Kidney (tissue), 14 donors: ENCODE results near the gene LRRC26. TPM values are rescaled to one million over a fixed set of nuclear protein-coding genes. Genes with fewer than 3 reads are reported as not detected.

ENCODE experiments used
- DNase-seq, 5 donors: peaks; one replicate each; pipeline ENCODE4 v3.0.0-alpha.2; 2013 to 2020
- FAIRE-seq: peaks from 2 replicates; lab custom pipeline; 2012; peaks lifted over from hg19 to GRCh38; lab: Jason Lieb, UNC
- H3K27ac ChIP-seq, 2 donors: one replicate each; pipeline ENCODE4 v1.7.0; 2013; ENCODE audit warnings: low read depth in 2 of 2, low read length in 2 of 2, inconsistent platforms in 1 of 2
- H3K27me3 ChIP-seq: one replicate; pipeline ENCODE4 v1.7.1; 2013; ENCODE audit warnings: low read length, inconsistent platforms; ENCODE audit not compliant: control insufficient read depth, insufficient read depth
- H3K36me3 ChIP-seq, 3 donors: one replicate each; pipeline versions ENCODE4 v1.7.0 to v1.7.1; 2013; ENCODE audit warnings: low read length in 3 of 3, control low read depth in 1 of 3, inconsistent platforms in 1 of 3; ENCODE audit not compliant: insufficient read depth in 3 of 3, control insufficient read depth in 2 of 3
- H3K4me1 ChIP-seq, 3 donors: one replicate each; pipeline versions ENCODE4 v1.7.0 to v1.7.1; 2013; ENCODE audit warnings: low read length in 3 of 3, inconsistent platforms in 1 of 3, low read depth in 1 of 3; ENCODE audit not compliant: control insufficient read depth in 2 of 3, insufficient read depth in 2 of 3
- H3K4me3 ChIP-seq, 3 donors: one replicate each; pipeline versions ENCODE4 v1.7.0 to v1.8.1; 2013; ENCODE audit warnings: low read length in 3 of 3, control low read depth in 1 of 3, inconsistent platforms in 1 of 3
- H3K9ac ChIP-seq, 3 donors: one replicate each; pipeline versions ENCODE4 v1.7.0 to v1.7.1; 2013; ENCODE audit warnings: low read length in 3 of 3, control low read depth in 1 of 3, inconsistent platforms in 1 of 3
- H3K9me3 ChIP-seq, 3 donors: one replicate each; pipeline versions ENCODE4 v1.7.0 to v1.7.1; 2013; ENCODE audit warnings: low read length in 3 of 3, control low read depth in 1 of 3, inconsistent platforms in 1 of 3; ENCODE audit not compliant: control insufficient read depth in 2 of 3, insufficient read depth in 1 of 3
- intact Hi-C: fragments of 100-400 bp; cut with DNase I; formaldehyde crosslinking; loops from one replicate; pipeline ENCODE4 v1.11.1; 2022
- polyA plus RNA-seq: library from polyadenylated mRNA; stranded (reverse); fragments of 350-450 nt; fragmentation: Illumina TruSeq; extraction: RNeasy Lipid Tissue Mini Kit (QIAGEN cat#74804); gene quantifications from one replicate; pipeline ENCODE4 v1.2.3, GENCODE V29; 2014; ENCODE audit warnings: low read depth, low replicate concordance; ENCODE audit not compliant: insufficient read depth
- total RNA-seq: library from RNA; stranded (reverse); fragmentation: NEBNext Ultra II Directional; extraction: Animal tissue kit (Norgen Biotek cat#: 25700); gene quantifications from one replicate; pipeline ENCODE4 v1.2.1, GENCODE V29; 2021
- TF ChIP-seq, protein P1 (sequence below): IDR thresholded peaks from 3 replicates; pipeline ENCODE4 v1.5.1; 2012; ENCODE audit warnings: mild to moderate bottlenecking, moderate library complexity, borderline replicate concordance; ENCODE audit not compliant: insufficient read depth; ENCODE audit errors: extremely low read depth
- donor health status: control.
- donor health status: control.
- donor health status: control.
- donor health status: control.
- donor health status: control.
- donor health status: DM: yes; HTN: yes; CAD: no.
- donor health status: Normal renal cell carcinoma (clear cell type).

LRRC26 gene
- total and polyA plus RNA-seq, 2 donors from 2014 or later, result 0.25 TPM; not detected in 1

DNA sequence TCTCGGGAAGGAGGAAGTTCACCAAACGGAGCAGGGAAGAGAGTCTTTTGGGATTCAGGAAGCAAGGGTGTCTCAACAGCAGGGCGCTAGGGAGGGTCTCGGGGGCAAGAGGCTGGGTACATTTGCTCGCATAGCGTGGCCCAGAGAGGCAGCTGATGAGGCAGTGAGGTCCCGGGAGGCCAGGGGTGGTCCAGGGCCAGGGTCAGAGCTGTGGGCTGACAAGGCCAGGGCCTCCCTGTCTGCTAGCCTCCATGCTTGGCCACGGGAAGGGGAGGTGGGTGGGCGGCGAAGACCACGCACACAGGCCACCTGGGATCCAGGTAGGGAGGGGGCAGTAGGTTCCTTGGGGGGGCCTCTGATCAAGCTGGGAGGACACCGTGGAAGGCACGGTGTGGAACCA is 41.7 kb upstream of the LRRC26 start:
- FAIRE-seq (no peak), DNase-seq (no peak)
- TF ChIP-seq, protein P1, sequence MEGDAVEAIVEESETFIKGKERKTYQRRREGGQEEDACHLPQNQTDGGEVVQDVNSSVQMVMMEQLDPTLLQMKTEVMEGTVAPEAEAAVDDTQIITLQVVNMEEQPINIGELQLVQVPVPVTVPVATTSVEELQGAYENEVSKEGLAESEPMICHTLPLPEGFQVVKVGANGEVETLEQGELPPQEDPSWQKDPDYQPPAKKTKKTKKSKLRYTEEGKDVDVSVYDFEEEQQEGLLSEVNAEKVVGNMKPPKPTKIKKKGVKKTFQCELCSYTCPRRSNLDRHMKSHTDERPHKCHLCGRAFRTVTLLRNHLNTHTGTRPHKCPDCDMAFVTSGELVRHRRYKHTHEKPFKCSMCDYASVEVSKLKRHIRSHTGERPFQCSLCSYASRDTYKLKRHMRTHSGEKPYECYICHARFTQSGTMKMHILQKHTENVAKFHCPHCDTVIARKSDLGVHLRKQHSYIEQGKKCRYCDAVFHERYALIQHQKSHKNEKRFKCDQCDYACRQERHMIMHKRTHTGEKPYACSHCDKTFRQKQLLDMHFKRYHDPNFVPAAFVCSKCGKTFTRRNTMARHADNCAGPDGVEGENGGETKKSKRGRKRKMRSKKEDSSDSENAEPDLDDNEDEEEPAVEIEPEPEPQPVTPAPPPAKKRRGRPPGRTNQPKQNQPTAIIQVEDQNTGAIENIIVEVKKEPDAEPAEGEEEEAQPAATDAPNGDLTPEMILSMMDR, result no peak

DNA sequence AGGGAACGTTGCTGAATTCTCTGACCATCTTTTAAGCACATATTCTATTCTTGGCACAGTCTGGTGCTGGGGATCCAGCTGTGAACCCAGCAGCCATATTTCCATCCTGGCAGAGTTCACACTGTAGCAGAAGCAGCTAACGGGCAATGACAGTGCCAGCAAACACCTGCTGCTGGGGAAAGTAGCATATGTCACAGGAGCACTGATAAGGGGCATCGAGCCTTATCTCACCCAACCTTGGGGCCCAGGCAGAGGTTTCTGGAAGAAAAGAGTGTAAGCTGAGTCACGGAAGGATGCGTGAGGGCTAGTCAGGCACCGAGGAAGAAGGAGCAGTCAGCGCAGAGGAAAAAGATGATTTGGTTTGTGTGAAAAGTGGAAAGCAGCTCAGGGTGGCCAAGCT is 36.8 kb upstream of the LRRC26 start:
- TF ChIP-seq, protein P1, result no peak
- H3K27me3 ChIP-seq, result no peaks in the 10 kb centered on the region
- no peaks in the 10 kb centered on the region for H3K9me3 ChIP-seq
- H3K36me3 ChIP-seq, result no peaks in the 10 kb centered on the region
- peaks cover 3 to 30% (median 8%) of the 10 kb centered on the region in 3 donors for H3K4me1 ChIP-seq
- FAIRE-seq (no peak), DNase-seq (no peak)
- intact Hi-C loops, result no loop called here
- peak overlapping the region in 1 of 3 donors; percentile 88 for H3K9ac ChIP-seq
- no peak overlapping the region for H3K27ac ChIP-seq
- H3K4me3 ChIP-seq, result peak overlapping the region; percentile 73 to 97 (median 78)

More for the DNA sequence above, 41.7 kb upstream of the LRRC26 start:
- H3K27ac ChIP-seq, result no peak overlapping the region
- intact Hi-C loops, result no loop called here
- no peaks in the 10 kb centered on the region for H3K9me3 ChIP-seq
- H3K9ac ChIP-seq, result no peak overlapping the region
- H3K4me3 ChIP-seq, result no peak overlapping the region
- peaks cover 0 to 2% (median 0%) of the 10 kb centered on the region in 3 donors for H3K36me3 ChIP-seq
- no peaks in the 10 kb centered on the region for H3K27me3 ChIP-seq
- peaks cover 0 to 5% (median 0%) of the 10 kb centered on the region in 3 donors for H3K4me1 ChIP-seq

DNA sequence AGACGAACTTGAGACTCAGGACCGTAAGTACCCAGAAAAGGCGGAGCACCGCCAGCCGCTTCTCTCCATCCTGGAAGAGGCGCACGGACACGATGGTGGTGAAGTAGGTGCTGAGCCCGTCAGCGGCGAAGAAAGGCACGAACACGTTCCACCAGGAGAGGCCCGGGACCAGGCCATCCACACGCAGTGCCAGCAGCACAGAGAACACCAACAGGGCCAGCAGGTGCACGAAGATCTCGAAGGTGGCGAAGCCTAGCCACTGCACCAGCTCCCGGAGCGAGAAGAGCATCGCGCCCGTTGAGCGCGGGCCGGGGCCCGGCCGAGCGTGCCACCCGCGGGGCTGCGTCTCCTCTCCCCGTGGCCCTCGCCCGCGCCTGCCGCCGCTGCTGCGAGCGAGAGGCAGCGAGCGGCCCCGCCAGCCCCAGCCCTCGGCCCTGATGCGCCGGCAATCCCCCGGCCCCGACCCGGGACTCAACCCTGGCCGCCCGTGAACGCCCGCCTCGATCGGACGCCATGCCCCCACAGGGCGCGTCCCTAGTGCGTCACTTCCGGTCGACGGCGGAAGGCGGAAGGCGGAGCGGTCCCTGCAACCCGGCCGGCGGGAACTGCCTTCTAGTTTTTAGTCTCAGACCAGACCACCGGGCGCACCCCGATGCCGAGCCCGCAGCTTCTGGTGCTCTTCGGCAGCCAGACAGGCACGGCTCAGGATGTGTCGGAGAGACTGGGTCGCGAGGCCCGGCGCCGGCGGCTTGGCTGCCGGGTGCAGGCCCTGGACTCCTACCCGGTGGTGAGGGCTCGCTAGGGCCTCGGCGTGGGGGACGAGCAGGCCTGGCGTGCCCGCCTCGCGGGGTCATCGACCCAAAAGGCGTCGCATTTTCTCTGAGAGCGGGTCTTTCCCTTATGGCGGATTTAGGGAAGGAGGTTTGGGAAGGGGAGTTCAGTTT is 35.5 kb upstream of the LRRC26 start, which contains the start of the genes NDOR1 and TMEM203:
Gene NDOR1, plus strand, starts transcription at position 575 of the 944 bp plus-strand sequence. Its CDS starts 78 bp downstream, at position 653.
Gene TMEM203, minus strand, starts transcription at position 523 of the 944 bp plus-strand sequence. Its CDS starts 234 bp downstream, at position 289.
- peak; percentile 92 to 97 (median 93) for DNase-seq
- Histone ChIP-seq H3K9me3 (no peaks in the 10 kb centered on the region), H3K4me3 (peak within 1 kb of the TSS; percentile 91 to 97 (median 94)), H3K27ac (peak within 1 kb of the TSS; percentile 65 to 71), H3K36me3 (no peaks in the 10 kb centered on the region), H3K4me1 (peaks cover 3 to 37% (median 13%) of the 10 kb centered on the region in 3 donors), H3K27me3 (no peaks in the 10 kb centered on the region), H3K9ac (peak within 1 kb of the TSS; percentile 65 to 88 (median 78))
- no peak for FAIRE-seq
- intact Hi-C loops, result no loop called here
- TF ChIP-seq, protein P1, result no peak
